Fibroblast of the aortic adventitia (primary cell): Measurements from ENCODE around the gene THAP3. TPM values are rescaled to one million over a fixed set of nuclear protein-coding genes. Genes with fewer than 3 reads are reported as not detected.

Experiments
- DNase-seq: peaks from one replicate; pipeline ENCODE4 v3.0.0-alpha.2; 2010; ENCODE audit warnings: low read depth
- H3K4me3 ChIP-seq: 2 replicates; pipeline ENCODE4 v1.5.1; 2011; ENCODE audit warnings: low read depth, mild to moderate bottlenecking, control low read depth, low read length, moderate library complexity
- total RNA-seq: library from RNA; depleted of rRNA; stranded (reverse); fragments of >200 nt; gene quantifications from 2 replicates; pipeline ENCODE4 v1.2.3, GENCODE V29; 2012; ENCODE audit warnings: low replicate concordance
- TF ChIP-seq, protein P1 (sequence below): IDR thresholded peaks from 2 replicates; pipeline ENCODE4 v1.5.1; 2011; ENCODE audit warnings: mild to moderate bottlenecking, low read length, control low read depth, inconsistent platforms; ENCODE audit not compliant: insufficient read depth

The THAP3 gene
- total RNA-seq, 1 donor, result 9.2 TPM

DNA sequence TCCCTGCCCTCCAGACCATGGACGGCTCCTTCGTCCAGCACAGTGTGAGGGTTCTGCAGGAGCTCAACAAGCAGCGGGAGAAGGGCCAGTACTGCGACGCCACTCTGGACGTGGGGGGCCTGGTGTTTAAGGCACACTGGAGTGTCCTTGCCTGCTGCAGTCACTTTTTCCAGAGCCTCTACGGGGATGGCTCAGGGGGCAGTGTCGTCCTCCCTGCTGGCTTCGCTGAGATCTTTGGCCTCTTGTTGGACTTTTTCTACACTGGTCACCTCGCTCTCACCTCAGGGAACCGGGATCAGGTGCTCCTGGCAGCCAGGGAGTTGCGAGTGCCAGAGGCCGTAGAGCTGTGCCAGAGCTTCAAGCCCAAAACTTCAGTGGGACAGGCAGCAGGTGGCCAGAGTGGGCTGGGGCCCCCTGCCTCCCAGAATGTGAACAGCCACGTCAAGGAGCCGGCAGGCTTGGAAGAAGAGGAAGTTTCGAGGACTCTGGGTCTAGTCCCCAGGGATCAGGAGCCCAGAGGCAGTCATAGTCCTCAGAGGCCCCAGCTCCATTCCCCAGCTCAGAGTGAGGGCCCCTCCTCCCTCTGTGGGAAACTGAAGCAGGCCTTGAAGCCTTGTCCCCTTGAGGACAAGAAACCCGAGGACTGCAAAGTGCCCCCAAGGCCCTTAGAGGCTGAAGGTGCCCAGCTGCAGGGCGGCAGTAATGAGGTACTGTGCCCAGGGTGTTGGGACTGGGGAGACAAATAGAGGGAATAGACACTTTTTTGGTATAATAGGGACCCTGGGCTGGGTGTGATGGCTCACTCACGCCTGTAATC, 43.9 kb upstream of the THAP3 start:
- peak overlapping the region; percentile 88 for H3K4me3 ChIP-seq
- DNase-seq, result no peak
- TF ChIP-seq, protein P1, sequence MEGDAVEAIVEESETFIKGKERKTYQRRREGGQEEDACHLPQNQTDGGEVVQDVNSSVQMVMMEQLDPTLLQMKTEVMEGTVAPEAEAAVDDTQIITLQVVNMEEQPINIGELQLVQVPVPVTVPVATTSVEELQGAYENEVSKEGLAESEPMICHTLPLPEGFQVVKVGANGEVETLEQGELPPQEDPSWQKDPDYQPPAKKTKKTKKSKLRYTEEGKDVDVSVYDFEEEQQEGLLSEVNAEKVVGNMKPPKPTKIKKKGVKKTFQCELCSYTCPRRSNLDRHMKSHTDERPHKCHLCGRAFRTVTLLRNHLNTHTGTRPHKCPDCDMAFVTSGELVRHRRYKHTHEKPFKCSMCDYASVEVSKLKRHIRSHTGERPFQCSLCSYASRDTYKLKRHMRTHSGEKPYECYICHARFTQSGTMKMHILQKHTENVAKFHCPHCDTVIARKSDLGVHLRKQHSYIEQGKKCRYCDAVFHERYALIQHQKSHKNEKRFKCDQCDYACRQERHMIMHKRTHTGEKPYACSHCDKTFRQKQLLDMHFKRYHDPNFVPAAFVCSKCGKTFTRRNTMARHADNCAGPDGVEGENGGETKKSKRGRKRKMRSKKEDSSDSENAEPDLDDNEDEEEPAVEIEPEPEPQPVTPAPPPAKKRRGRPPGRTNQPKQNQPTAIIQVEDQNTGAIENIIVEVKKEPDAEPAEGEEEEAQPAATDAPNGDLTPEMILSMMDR, result peak; percentile 14

DNA sequence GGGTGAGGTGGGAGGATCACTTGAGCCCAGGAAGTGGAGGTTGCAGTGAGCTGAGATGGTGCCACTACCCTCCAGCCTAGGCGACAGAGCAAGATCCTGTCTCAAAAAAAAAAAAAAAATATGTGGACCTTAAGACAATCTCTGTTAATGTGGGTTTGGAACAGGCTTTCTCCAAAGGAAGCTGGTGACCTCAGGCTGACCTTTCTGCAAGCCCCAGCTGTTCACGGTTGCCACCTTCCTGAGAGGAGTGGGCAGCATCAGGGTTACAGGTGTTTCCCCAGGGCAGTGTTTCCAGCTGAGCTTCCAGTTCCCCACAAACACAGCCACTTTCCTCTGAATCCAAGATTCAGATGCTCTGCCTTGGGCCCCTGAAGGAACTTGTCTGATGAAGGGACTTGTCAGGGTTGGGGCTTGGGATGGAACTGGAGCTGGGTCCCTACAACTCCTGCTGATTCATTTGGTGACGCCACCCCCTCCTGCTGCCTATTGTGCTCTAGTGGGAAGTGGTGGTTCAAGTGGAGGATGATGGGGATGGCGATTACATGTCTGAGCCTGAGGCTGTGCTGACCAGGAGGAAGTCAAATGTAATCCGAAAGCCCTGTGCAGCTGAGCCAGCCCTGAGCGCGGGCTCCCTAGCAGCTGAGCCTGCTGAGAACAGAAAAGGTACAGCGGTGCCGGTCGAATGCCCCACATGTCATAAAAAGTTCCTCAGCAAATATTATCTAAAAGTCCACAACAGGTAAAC, 42.9 kb upstream of the THAP3 start:
- TF ChIP-seq, protein P1, result no peak
- no peak for DNase-seq
- H3K4me3 ChIP-seq, result peak overlapping the region; percentile 9

DNA sequence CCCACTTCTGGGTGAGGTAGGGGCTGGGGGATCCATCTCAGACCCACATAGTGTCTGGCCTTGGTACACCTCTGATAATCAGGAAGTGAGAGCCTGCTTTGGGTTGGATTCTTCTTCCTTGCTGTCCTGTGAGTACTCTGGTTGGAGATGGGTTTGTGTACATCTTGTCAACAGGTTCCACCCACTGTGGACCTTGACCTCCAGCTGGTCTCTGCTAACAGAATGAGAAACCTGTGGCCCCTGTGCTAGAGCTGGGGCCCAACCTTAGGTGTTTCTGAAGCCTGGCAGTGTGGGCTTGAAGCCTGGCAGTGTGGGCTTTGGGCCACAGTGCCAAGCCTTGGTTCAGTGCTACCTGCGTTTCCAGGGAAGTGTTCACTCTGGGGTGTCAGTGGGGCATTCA, 42.3 kb upstream of the THAP3 start:
- DNase-seq, result no peak
- no peak overlapping the region for H3K4me3 ChIP-seq
- TF ChIP-seq, protein P1, result no peak

DNA sequence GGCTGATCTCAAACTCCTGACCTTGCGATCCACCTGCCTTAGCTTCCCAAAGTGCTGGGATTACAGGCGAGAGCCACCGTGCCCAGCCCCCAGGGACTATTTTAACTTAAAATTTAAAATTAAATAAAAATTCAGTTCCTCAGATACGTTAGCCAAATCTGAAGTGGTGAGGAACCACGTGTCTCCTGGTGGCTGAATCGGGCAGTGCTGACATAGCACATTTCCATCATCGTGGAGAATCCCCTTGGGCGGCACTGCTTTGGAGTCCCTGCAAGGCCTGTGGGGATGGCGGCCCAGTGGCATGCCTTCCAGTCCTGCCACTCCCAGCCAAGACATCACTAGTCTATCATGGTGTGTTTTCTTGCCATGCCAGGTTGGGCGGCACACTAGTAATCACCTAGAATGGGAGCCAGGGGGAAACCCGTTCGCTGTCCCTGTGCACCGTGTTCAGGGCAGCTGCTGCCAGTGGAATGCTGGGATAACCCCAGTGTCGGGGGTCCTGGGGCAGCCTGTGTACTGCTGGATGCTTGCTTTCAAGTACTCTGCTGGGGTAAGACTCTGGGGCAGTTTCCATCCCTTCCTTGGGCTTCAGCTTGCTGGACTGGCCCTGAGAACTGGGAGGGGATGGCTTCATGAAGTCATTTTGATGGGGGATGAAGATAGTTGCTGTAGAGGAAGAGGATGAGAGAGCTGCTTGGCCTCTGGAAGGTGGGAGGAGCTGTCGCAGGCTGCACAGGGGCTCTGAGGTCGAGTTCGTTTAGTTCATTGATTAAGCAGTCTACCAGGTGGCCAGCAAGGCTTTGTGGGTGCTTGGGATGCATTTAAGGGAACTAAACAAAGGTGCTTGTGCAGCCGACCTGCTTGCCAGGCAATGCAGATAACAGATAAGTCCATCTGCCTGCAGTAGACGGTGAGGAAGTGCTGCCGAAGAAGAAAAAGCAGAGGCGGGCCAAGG, 40.3 kb upstream of the THAP3 start:
- H3K4me3 ChIP-seq, result no peak overlapping the region
- DNase-seq, result no peak
- TF ChIP-seq, protein P1, result peak; percentile 36

DNA sequence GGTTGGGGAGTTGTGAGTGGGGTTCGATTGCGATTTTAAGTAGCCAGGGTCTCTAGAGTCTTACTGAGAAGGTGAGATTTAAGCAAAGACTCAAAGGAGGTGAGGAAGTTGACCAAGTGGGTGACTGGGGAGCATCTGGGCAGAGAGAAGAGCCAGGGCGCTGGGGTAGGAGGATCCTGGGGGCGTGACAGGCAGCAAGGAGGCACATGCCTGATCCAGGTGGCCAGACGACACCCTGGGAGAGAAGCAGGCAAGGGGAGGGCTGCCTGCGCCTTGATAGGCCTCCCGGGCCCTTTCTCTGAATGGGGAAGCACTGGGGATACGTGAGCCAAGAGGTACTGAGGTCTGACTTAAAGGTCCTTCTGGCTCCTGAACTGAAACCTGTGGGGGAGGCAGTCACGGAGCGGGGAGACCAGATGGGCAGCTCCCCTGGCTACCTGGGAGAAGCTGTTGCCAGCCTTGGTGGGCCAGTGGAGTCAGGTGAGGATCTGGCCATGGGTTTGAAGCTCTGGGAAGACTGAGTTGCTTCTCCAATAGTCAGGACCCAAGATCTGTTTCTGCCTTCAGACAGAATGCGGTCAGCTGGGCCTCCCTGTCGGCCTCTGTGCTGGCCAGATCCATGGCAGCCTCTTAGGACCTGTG, 39.5 kb upstream of the THAP3 start:
- DNase-seq, result no peak
- TF ChIP-seq, protein P1, result no peak
- H3K4me3 ChIP-seq, result no peak overlapping the region

DNA sequence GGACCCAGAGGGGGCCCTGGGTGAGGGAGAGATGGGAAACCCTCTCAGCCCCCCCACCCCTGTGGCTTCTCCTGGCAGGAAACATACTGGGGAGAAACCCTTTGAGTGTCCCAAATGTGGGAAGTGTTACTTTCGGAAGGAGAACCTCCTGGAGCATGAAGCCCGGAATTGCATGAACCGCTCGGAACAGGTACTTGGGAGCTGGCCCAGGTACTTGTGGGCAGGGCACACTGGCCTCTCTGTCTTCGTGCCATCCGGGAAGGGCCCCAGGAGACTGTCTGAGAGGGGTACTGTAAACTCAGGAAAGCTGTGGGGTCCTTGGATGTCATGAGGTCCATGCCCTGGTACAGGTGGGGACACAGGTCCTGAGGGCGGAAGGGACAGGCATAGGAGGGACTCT, 38.8 kb upstream of the THAP3 start:
- TF ChIP-seq, protein P1, result no peak
- no peak for DNase-seq
- no peak overlapping the region for H3K4me3 ChIP-seq
